ENCODE measurements around the gene SLC66A1.

Gene SLC66A1

GRCh38 chr1:19307794-19308508, 4.2 kb upstream of the SLC66A1 start:
- no peak overlapping the region for H3K9ac ChIP-seq (ENCODE audit: low read depth, low read length)
- DNase-seq = no peak

GRCh38 chr1:19308509-19308907, 3.6 kb upstream of the SLC66A1 start:
- Histone ChIP-seq H4K20me1 (ENCODE audit: insufficient read depth, low read length) (peaks cover 4% of the 10 kb centered on the region; the same call in 1 of the 2 replicates), H3K27ac (ENCODE audit: low read length) (no peak overlapping the region), H3K36me3 (ENCODE audit: insufficient read depth, low read length) (peaks cover 56% of the 10 kb centered on the region), H3K9me3 (ENCODE audit: insufficient read depth, low read length, severe bottlenecking) (no peaks in the 10 kb centered on the region), H3K4me2 (ENCODE audit: insufficient read depth, low read length) (no peak overlapping the region), H3K9ac (ENCODE audit: low read depth, low read length) (no peak overlapping the region), H2AFZ (ENCODE audit: low read depth, low read length) (no peak overlapping the region), H3K4me3 (ENCODE audit: low read depth in 1 of 2, low read length in 2 of 2) (no peak overlapping the region), H3K79me2 (ENCODE audit: insufficient read depth, low read length) (peaks cover 16% of the 10 kb centered on the region), H3K4me1 (ENCODE audit: insufficient read depth, low read length) (peaks cover 26% of the 10 kb centered on the region), H3K27me3 (ENCODE audit: insufficient read depth, low read length, poor library complexity) (no peaks in the 10 kb centered on the region)
- DNase-seq (no peak), ATAC-seq (ENCODE audit: insufficient read depth, low read depth) (no peak)
- TF ChIP-seq EZH2 (IDR thresholded peaks at IDR 0.05; ENCODE audit: borderline replicate concordance, low read depth, low read length, severe bottlenecking) (no peak), CTCF (IDR thresholded peaks at IDR 0.05; ENCODE audit: borderline replicate concordance, extremely low read depth, low read length, poor library complexity, severe bottlenecking) (no peak)

More at GRCh38 chr1:19307794-19308508, 4.2 kb upstream of the SLC66A1 start:
- no peak overlapping the region for H3K4me3 ChIP-seq (ENCODE audit: low read depth in 1 of 2, low read length in 2 of 2)
- no peak overlapping the region for H3K27ac ChIP-seq (ENCODE audit: low read length)
- no peak overlapping the region for H2AFZ ChIP-seq (ENCODE audit: low read depth, low read length)
- peaks cover 61% of the 10 kb centered on the region for H3K36me3 ChIP-seq (ENCODE audit: insufficient read depth, low read length)
- peaks cover 4% of the 10 kb centered on the region; the same call in 1 of the 2 replicates for H4K20me1 ChIP-seq (ENCODE audit: insufficient read depth, low read length)
- peaks cover 16% of the 10 kb centered on the region for H3K79me2 ChIP-seq (ENCODE audit: insufficient read depth, low read length)
- H3K4me2 ChIP-seq (ENCODE audit: insufficient read depth, low read length) = no peak overlapping the region
- TF ChIP-seq CTCF (IDR thresholded peaks at IDR 0.05; ENCODE audit: borderline replicate concordance, extremely low read depth, low read length, poor library complexity, severe bottlenecking) = no peak
- no peak for TF ChIP-seq EZH2 (IDR thresholded peaks at IDR 0.05; ENCODE audit: borderline replicate concordance, low read depth, low read length, severe bottlenecking)
- H3K9me3 ChIP-seq (ENCODE audit: insufficient read depth, low read length, severe bottlenecking) = no peaks in the 10 kb centered on the region
- ATAC-seq (ENCODE audit: insufficient read depth, low read depth) = no peak
- peaks cover 22% of the 10 kb centered on the region for H3K4me1 ChIP-seq (ENCODE audit: insufficient read depth, low read length)
- no peaks in the 10 kb centered on the region for H3K27me3 ChIP-seq (ENCODE audit: insufficient read depth, low read length, poor library complexity)

GRCh38 chr1:19309123-19309813, 2.9 kb upstream of the SLC66A1 start:
- no peak overlapping the region for H2AFZ ChIP-seq (ENCODE audit: low read depth, low read length)

More at GRCh38 chr1:19309123-19309813, 2.9 kb upstream of the SLC66A1 start:
- Histone ChIP-seq H3K27ac (ENCODE audit: low read length) (no peak overlapping the region), H4K20me1 (ENCODE audit: insufficient read depth, low read length) (peaks cover 4% of the 10 kb centered on the region; the same call in 1 of the 2 replicates), H3K9ac (ENCODE audit: low read depth, low read length) (no peak overlapping the region), H3K36me3 (ENCODE audit: insufficient read depth, low read length) (peaks cover 49% of the 10 kb centered on the region), H3K27me3 (ENCODE audit: insufficient read depth, low read length, poor library complexity) (no peaks in the 10 kb centered on the region), H3K4me2 (ENCODE audit: insufficient read depth, low read length) (no peak overlapping the region), H3K9me3 (ENCODE audit: insufficient read depth, low read length, severe bottlenecking) (no peaks in the 10 kb centered on the region), H3K4me3 (ENCODE audit: low read depth in 1 of 2, low read length in 2 of 2) (no peak overlapping the region), H3K79me2 (ENCODE audit: insufficient read depth, low read length) (peaks cover 16% of the 10 kb centered on the region), H3K4me1 (ENCODE audit: insufficient read depth, low read length) (peaks cover 26% of the 10 kb centered on the region)
- DNase-seq = no peak
- no peak for TF ChIP-seq EZH2 (IDR thresholded peaks at IDR 0.05; ENCODE audit: borderline replicate concordance, low read depth, low read length, severe bottlenecking)
- no peak for TF ChIP-seq CTCF (IDR thresholded peaks at IDR 0.05; ENCODE audit: borderline replicate concordance, extremely low read depth, low read length, poor library complexity, severe bottlenecking)
- ATAC-seq (ENCODE audit: insufficient read depth, low read depth) = no peak

Measured in DND-41 (cell line).